Amygdala (tissue), 56 donors: ENCODE data around the gene FAM13A.

ENCODE experiments used
- DNase-seq, 56 donors: peaks; one replicate each; lab custom pipeline; 2025; lab: John Stamatoyannopoulos, UW

Gene FAM13A

GRCh38 chr4:88758264-88758663 is 298.7 kb downstream of the FAM13A start:
- no peak for DNase-seq

- DNase-seq, result no peak
Observed at GRCh38 chr4:88757776-88758175, 299.2 kb downstream of the FAM13A start.

GRCh38 chr4:88757067-88757466 is 299.9 kb downstream of the FAM13A start:
- DNase-seq, result no peak

GRCh38 chr4:88756149-88756548 is 300.8 kb downstream of the FAM13A start:
- no peak for DNase-seq

- DNase-seq, result no peak
Observed at GRCh38 chr4:88755454-88755853, 301.5 kb downstream of the FAM13A start.

- DNase-seq, result no peak
Observed at GRCh38 chr4:88754796-88755195, 302.2 kb downstream of the FAM13A start.

GRCh38 chr4:88753658-88754571 is 303.1 kb downstream of the FAM13A start:
- no peak for DNase-seq

GRCh38 chr4:88752754-88753153 is 304.2 kb downstream of the FAM13A start:
- DNase-seq, result no peak

- no peak for DNase-seq
Observed at GRCh38 chr4:88752076-88752463, 304.9 kb downstream of the FAM13A start.

GRCh38 chr4:88751258-88752075 is 305.5 kb downstream of the FAM13A start:
- no peak for DNase-seq

GRCh38 chr4:88750369-88750768 is 306.6 kb downstream of the FAM13A start:
- DNase-seq, result no peak

GRCh38 chr4:88747351-88747750 is 309.6 kb downstream of the FAM13A start:
- no peak for DNase-seq

- DNase-seq, result no peak
Observed at GRCh38 chr4:88746206-88746605, 310.8 kb downstream of the FAM13A start.

- DNase-seq, result no peak
Observed at GRCh38 chr4:88745581-88746163, 311.3 kb downstream of the FAM13A start.

- DNase-seq, result no peak
Observed at GRCh38 chr4:88745175-88745574, 311.8 kb downstream of the FAM13A start.

- no peak for DNase-seq
Observed at GRCh38 chr4:88744609-88745008, 312.4 kb downstream of the FAM13A start.

- DNase-seq, result no peak
Observed at GRCh38 chr4:88743696-88744095, 313.3 kb downstream of the FAM13A start.

GRCh38 chr4:88742561-88742960 is 314.4 kb downstream of the FAM13A start:
- DNase-seq, result no peak

GRCh38 chr4:88738180-88738579 is 318.8 kb downstream of the FAM13A start:
- no peak for DNase-seq

- DNase-seq, result peak in 1 of 56 donors; percentile 23
Observed at GRCh38 chr4:88737307-88737941, 319.6 kb downstream of the FAM13A start.

- no peak for DNase-seq
Observed at GRCh38 chr4:88736264-88736663, 320.7 kb downstream of the FAM13A start.
